GM19328 (cell line): Measurements from ENCODE around the gene ARHGAP11A.

Experiments used
- ATAC-seq: cut with Tn5 transposase; IDR thresholded peaks from one replicate; pipeline ENCODE4 v1.9.1; 2021; ENCODE audit warnings: mild to moderate bottlenecking, moderate library complexity; ENCODE audit not compliant: unreplicated experiment

Gene ARHGAP11A

DNA sequence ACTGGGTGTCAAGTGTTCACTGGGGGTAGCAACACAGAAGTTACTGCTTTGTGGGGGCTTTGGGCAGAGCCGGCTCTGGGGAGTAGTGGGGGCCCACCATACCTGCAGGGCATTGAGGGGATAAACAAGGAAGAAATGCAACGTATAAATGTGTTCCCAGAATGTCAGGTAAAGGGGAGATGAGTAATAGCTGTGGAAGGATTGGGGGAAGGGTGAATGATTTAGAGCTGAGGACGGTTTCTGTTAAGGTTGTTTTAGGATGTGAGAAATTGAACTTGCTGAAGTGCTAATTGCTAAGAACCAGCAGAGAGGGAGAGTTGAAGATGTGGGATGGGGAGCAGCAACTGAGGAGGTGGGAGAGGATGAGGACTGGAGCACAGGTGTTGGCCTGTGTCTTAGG lies 36.9 kb downstream of the ARHGAP11A start:
- ATAC-seq, result no peak

DNA sequence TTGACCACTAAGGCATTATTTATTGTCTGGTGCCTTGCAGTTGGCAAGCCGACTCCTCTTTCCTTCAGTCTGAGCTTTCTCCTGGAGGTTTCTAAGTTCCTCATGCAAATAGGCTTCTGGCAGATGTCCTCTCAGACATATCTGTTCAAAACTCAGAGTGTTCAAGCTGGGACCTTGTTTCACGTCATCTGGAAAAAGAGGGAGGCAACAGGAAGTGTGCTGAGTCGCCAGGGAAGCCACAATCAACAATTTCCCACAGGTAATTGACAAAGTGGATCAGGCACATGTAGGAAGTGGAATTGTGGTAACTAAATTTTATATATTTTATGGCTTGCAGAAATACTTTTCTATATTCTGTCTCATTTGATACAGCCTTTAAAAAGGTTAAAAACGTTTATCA lies 40.8 kb downstream of the ARHGAP11A start:
- no peak for ATAC-seq

GRCh38 chr15:32656496-32656895 lies 41.2 kb downstream of the ARHGAP11A start:
- ATAC-seq, result no peak

DNA sequence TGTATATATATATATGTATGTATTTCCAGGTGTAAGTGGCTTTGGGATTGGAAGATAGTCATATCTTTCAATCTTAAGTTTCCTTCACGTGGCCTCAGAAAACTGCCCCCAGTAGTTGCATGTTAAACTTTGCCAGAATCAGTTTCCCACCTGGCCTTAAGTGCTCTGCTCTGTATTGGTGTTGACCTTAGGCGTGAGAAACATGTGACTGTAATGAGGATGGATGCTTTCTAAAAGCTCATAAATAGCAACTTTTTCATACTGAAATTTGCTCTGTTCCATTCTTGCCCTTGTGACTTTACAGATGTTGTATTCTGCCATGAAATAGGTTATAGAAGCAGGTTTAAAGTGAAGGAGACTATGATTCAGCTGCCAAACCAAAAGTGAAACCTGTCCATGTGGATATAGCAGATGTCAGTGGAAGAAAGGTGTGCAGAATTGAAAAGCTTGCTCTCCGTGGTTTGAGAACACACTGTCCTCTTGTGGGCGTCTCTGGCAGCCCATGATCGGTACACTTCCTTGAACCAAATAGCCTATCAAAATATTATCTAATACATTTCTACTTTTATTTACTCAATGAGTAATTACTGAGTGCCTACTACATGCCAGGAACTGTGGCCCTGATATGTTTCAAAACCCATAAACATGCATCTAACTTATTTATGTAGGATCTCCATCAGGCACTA lies 42.0 kb downstream of the ARHGAP11A start:
- ATAC-seq, result no peak

- ATAC-seq, result no peak
These were observed 42.6 kb downstream of the ARHGAP11A start for GRCh38 chr15:32657941-32658340.

- no peak for ATAC-seq
These were observed 44.2 kb downstream of the ARHGAP11A start for GRCh38 chr15:32659340-32660155.

GRCh38 chr15:32663671-32664070 lies 48.4 kb downstream of the ARHGAP11A start:
- ATAC-seq, result no peak

DNA sequence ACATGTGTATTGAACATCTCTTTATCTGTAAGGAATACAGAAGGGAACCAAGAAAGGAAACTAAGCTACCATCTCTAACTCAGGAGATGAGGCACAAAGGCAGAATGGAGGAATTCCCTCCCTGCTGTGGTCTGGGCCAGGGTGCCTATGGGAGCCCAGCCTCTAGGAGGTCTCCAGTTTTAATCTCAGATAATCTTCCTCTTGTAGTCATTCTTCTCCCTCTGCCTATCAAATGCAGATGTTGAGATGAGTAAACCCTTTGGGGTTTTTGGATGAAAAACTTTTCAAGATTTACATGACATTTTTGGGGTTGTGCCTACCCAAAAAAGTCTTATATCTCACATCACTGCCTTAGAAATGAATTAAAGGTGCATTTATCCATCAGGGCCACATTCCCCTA lies 49.5 kb downstream of the ARHGAP11A start:
- ATAC-seq, result no peak

DNA sequence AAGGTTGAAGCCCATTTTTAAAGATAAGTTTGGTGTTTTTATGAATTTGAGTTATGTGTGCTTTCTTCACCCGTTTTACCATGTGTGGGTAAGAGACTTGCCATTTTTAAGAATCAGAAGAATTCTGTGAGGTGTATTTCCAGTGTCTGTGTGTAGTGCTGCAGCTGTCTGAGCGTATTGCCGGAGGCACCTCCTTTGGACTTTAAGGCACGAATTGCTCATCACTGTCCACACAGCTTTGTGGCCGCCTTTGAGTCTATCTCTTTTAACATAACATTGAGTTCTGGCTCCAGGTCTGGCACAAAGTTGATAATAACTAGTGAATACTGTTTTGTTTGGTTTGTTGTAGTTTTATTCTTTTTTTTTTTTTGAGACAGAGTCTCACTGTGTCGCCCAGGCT lies 52.0 kb downstream of the ARHGAP11A start:
- ATAC-seq, result no peak

- ATAC-seq, result no peak
These were observed 53.6 kb downstream of the ARHGAP11A start for GRCh38 chr15:32668942-32669341.

DNA sequence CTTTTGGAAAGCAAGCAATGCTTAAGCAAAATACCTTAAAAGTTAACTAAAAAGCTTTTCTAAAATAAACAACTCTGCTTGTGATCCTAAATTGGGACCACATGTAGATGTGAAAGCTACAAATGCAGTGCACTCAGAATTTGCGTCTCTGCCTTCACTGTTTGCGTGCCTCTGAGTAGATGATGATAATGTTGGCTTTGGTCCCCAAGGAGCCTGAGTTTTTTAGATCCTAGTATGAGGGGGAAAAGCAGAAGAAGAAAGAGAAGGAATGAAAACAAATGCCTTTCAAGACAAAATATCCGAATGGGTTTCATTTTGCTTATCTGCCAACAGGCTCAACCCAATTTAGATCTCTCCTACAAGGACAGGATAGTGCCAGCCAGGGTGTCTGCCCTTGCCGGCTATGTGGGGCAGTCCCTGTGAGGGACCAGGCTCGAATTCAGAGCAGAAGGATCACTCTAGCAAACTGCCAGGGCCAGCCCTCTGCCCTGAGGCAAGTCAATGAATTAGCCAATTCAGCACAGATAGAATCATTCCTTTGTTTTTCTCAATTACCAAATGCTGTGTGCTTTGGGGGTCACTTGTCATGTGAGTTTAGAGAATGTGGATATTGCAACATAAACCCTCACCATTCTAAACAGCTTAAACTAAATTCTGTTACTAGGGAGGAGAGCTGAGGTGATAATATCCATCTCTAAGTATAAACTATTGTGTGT lies 54.8 kb downstream of the ARHGAP11A start:
- ATAC-seq, result no peak

DNA sequence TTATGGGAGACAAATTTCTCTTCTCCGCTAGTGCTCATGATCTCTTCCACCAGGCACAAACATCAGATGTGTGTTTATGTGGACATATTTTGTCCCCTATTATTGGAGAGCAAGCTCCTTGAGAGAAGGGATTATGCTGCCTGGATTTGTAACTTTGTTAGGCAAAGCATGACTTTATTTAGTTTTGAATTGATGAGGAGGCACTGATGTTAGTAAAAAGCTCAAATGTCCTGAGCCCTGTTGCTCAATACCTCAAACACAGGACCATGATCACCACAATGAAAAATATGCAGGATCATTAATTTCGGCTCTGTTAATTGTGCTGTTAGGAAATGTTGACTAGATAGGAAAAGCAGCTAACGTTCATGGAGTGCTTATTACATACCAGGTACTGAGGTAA lies 55.3 kb downstream of the ARHGAP11A start:
- ATAC-seq, result no peak

DNA sequence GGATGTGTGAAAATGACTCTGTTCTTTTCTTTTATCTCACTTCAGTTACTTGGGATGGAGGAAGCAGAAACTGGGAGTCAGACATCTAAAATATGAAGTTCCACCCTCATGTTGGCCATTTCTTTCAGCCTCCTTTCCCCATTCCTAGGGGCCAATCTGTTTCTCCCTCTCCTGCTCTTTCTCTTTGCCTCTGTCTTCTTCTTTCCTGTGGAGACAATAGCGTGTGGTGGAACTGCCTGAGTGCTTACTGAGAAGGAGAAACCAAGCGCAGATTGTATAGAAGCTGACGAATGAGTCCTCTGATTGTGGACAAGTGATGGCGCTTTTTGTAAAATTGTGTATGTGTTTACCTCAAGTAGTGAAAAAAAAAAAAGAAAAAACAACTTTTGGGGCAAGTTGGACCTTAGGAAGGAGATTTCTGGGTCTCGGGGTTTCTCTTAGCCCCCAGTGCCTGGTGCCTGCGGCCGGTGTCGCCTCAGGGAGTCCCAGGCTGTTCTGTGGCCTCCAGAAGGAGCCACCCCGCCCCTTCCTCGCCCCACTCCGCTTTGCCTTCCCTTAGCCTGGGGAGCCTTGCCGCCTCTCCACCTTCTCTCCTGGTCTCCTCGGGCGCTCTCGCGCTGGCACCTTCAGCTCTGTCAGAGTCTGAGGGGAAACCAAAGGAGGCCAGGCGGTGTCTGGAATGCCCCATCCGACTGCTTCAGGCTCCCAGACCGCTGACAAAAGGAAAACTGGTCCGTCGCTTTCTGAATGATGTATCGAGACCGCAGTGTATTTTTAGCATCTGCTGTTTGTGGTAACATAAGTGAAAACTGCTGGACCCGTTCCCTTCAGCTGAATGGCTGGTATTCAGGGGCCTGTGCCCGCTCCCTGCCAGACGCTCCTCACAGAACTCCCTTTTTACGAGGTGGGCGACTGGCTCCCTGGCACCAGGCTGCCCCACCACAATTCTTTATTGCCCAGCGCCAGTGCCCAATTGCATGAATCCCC lies 56.3 kb downstream of the ARHGAP11A start:
- no peak for ATAC-seq

- no peak for ATAC-seq
These were observed 59.4 kb downstream of the ARHGAP11A start for GRCh38 chr15:32674681-32675080.

- ATAC-seq, result no peak
These were observed 60.2 kb downstream of the ARHGAP11A start for GRCh38 chr15:32675466-32675865.

- ATAC-seq, result no peak
These were observed 60.9 kb downstream of the ARHGAP11A start for GRCh38 chr15:32676169-32676568.

- no peak for ATAC-seq
These were observed 62.0 kb downstream of the ARHGAP11A start for GRCh38 chr15:32677238-32677750.

- ATAC-seq, result no peak
These were observed 64.0 kb downstream of the ARHGAP11A start for GRCh38 chr15:32679298-32679690.

DNA sequence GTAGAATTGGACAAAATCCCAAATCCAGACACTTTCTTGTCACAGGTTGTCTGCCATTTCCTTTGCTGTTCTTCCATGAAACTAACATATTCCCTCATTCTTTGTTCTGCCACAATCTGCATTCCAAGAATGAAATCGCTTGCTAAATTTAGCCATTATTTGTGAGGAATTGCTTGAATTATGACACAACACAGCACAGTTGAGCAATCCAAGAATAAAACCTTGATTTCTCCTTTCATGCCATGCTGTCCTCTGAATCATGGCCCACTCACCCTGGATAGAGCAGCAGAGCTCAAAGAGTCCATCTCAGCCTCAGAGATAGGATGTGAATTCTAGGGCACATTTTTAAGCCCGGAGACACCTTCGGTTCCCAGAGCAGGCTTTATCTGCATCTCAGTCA lies 67.3 kb downstream of the ARHGAP11A start:
- no peak for ATAC-seq

DNA sequence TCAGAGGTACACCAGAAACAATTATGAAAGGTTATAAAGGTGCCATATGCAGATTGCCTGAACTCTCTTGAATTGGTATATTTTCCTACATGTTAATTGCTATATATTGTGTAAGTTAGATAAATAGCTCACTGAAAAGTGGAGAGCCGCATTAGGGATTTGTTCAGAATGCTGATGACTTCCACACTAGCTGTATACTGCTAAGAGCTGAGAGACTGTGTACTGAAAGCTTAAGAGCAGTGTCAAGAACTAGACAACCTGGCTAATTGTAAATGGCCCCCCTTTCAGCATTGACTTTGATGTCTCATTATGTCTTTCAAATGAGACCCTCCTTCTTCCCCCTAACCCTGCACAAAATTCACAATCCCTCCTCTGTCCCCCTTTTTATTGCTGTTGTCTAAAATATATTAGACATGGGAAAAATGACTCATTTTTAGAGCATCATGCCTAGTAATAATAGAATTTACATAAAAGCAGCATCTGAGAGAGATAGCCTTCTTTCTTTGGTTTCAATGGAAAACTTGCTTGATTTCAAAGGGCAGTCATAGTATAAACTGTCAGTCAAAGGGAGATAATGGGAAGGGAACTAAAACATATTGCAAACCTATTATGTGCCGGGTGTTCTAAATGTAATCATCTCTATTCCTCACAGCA lies 67.8 kb downstream of the ARHGAP11A start:
- no peak for ATAC-seq
